ENCODE measurements around the gene NGEF.

The NGEF gene

GRCh38 chr2:232879618-232880494 is 133.2 kb downstream of the NGEF start:
- H3K4me3 Mint-ChIP-seq, result no peak overlapping the region
- peaks cover 10% of the 10 kb centered on the region for H3K4me1 Mint-ChIP-seq (ENCODE audit: low read depth)
- H3K27ac Mint-ChIP-seq, result no peak overlapping the region
- H3K36me3 Mint-ChIP-seq (ENCODE audit: low read depth), result no peaks in the 10 kb centered on the region
- intact Hi-C loops (cut with micrococcal nuclease), result no loop called here
- H3K27me3 Mint-ChIP-seq, result peaks cover 39% of the 10 kb centered on the region
- no peaks in the 10 kb centered on the region for H3K9me3 Mint-ChIP-seq

- Mint-ChIP-seq H3K27ac (no peak overlapping the region), H3K4me3 (no peak overlapping the region), H3K9me3 (no peaks in the 10 kb centered on the region), H3K27me3 (peaks cover 42% of the 10 kb centered on the region), H3K4me1 (ENCODE audit: low read depth) (peaks cover 16% of the 10 kb centered on the region), H3K36me3 (ENCODE audit: low read depth) (no peaks in the 10 kb centered on the region)
- intact Hi-C loops (cut with micrococcal nuclease), result no loop called here
Observed at GRCh38 chr2:232878855-232879617, 134.0 kb downstream of the NGEF start.

- intact Hi-C loops (cut with micrococcal nuclease), result no loop called here
- H3K27ac Mint-ChIP-seq, result no peak overlapping the region
- H3K27me3 Mint-ChIP-seq, result peaks cover 42% of the 10 kb centered on the region
- H3K4me3 Mint-ChIP-seq, result no peak overlapping the region
- no peaks in the 10 kb centered on the region for H3K9me3 Mint-ChIP-seq
- no peaks in the 10 kb centered on the region for H3K36me3 Mint-ChIP-seq (ENCODE audit: low read depth)
- peaks cover 22% of the 10 kb centered on the region for H3K4me1 Mint-ChIP-seq (ENCODE audit: low read depth)
Observed at GRCh38 chr2:232877940-232878511, 135.0 kb downstream of the NGEF start.

GRCh38 chr2:232876978-232877441 is 136.0 kb downstream of the NGEF start:
- H3K4me1 Mint-ChIP-seq (ENCODE audit: low read depth), result peaks cover 25% of the 10 kb centered on the region
- intact Hi-C loops (cut with micrococcal nuclease), result no loop called here
- H3K4me3 Mint-ChIP-seq, result no peak overlapping the region
- H3K36me3 Mint-ChIP-seq (ENCODE audit: low read depth), result no peaks in the 10 kb centered on the region
- H3K9me3 Mint-ChIP-seq, result no peaks in the 10 kb centered on the region
- H3K27ac Mint-ChIP-seq, result no peak overlapping the region
- peaks cover 42% of the 10 kb centered on the region for H3K27me3 Mint-ChIP-seq

- no peak overlapping the region for H3K27ac Mint-ChIP-seq
- H3K4me1 Mint-ChIP-seq (ENCODE audit: low read depth), result peaks cover 25% of the 10 kb centered on the region
- peaks cover 42% of the 10 kb centered on the region for H3K27me3 Mint-ChIP-seq
- intact Hi-C loops (cut with micrococcal nuclease), result no loop called here
- peak overlapping the region; percentile 39 for H3K4me3 Mint-ChIP-seq
- H3K36me3 Mint-ChIP-seq (ENCODE audit: low read depth), result no peaks in the 10 kb centered on the region
- H3K9me3 Mint-ChIP-seq, result no peaks in the 10 kb centered on the region
Observed at GRCh38 chr2:232876161-232876977, 136.7 kb downstream of the NGEF start.

- Mint-ChIP-seq H3K4me1 (ENCODE audit: low read depth) (peaks cover 25% of the 10 kb centered on the region), H3K4me3 (peak overlapping the region; percentile 20), H3K27ac (no peak overlapping the region), H3K27me3 (peaks cover 42% of the 10 kb centered on the region), H3K36me3 (ENCODE audit: low read depth) (no peaks in the 10 kb centered on the region), H3K9me3 (no peaks in the 10 kb centered on the region)
- intact Hi-C loops (cut with micrococcal nuclease), result no loop called here
Observed at GRCh38 chr2:232875256-232876121, 137.6 kb downstream of the NGEF start.

GRCh38 chr2:232874677-232875223 is 138.3 kb downstream of the NGEF start:
- Mint-ChIP-seq H3K4me1 (ENCODE audit: low read depth) (peaks cover 25% of the 10 kb centered on the region), H3K27me3 (peaks cover 42% of the 10 kb centered on the region), H3K4me3 (no peak overlapping the region), H3K36me3 (ENCODE audit: low read depth) (no peaks in the 10 kb centered on the region), H3K9me3 (no peaks in the 10 kb centered on the region), H3K27ac (peak overlapping the region; percentile 65)
- intact Hi-C loops (cut with micrococcal nuclease), result no loop called here

GRCh38 chr2:232873909-232874641 is 139.0 kb downstream of the NGEF start:
- H3K4me3 Mint-ChIP-seq, result no peak overlapping the region
- H3K27me3 Mint-ChIP-seq, result peaks cover 40% of the 10 kb centered on the region
- peaks cover 25% of the 10 kb centered on the region for H3K4me1 Mint-ChIP-seq (ENCODE audit: low read depth)
- H3K9me3 Mint-ChIP-seq, result no peaks in the 10 kb centered on the region
- intact Hi-C loops (cut with micrococcal nuclease), result no loop called here
- H3K27ac Mint-ChIP-seq, result peak overlapping the region; percentile 65
- H3K36me3 Mint-ChIP-seq (ENCODE audit: low read depth), result no peaks in the 10 kb centered on the region

- Mint-ChIP-seq H3K27ac (peak overlapping the region; percentile 65), H3K27me3 (peaks cover 35% of the 10 kb centered on the region), H3K9me3 (no peaks in the 10 kb centered on the region), H3K4me3 (no peak overlapping the region), H3K36me3 (ENCODE audit: low read depth) (no peaks in the 10 kb centered on the region), H3K4me1 (ENCODE audit: low read depth) (peaks cover 25% of the 10 kb centered on the region)
- intact Hi-C loops (cut with micrococcal nuclease), result no loop called here
Observed at GRCh38 chr2:232873292-232873908, 139.7 kb downstream of the NGEF start.

- intact Hi-C loops (cut with micrococcal nuclease), result no loop called here
- no peaks in the 10 kb centered on the region for H3K9me3 Mint-ChIP-seq
- H3K4me3 Mint-ChIP-seq, result no peak overlapping the region
- no peaks in the 10 kb centered on the region for H3K36me3 Mint-ChIP-seq (ENCODE audit: low read depth)
- H3K4me1 Mint-ChIP-seq (ENCODE audit: low read depth), result peaks cover 25% of the 10 kb centered on the region
- H3K27me3 Mint-ChIP-seq, result peaks cover 29% of the 10 kb centered on the region
- peak overlapping the region; percentile 65 for H3K27ac Mint-ChIP-seq
Observed at GRCh38 chr2:232872826-232873225, 140.2 kb downstream of the NGEF start.

GRCh38 chr2:232871835-232872736 is 141.0 kb downstream of the NGEF start:
- Mint-ChIP-seq H3K27ac (peak overlapping the region; percentile 65), H3K4me3 (no peak overlapping the region), H3K27me3 (peaks cover 22% of the 10 kb centered on the region), H3K9me3 (no peaks in the 10 kb centered on the region), H3K36me3 (ENCODE audit: low read depth) (no peaks in the 10 kb centered on the region), H3K4me1 (ENCODE audit: low read depth) (peaks cover 25% of the 10 kb centered on the region)
- intact Hi-C loops (cut with micrococcal nuclease), result no loop called here

Data from dendritic cell treated with granulocyte-macrophage colony-stimulating factor and Interleukin-4, amounts not matched to agents 40 ng/mL and 50 ng/mL, for 4 days (primary cell).